Spleen (tissue), 11 donors: ENCODE data around the gene PHKG1. TPM values are rescaled to one million over a fixed set of nuclear protein-coding genes. Genes with fewer than 3 reads are reported as not detected.
A peak's percentile ranks its signal among the peaks of the same experiment; 100 is the strongest.
"Not testable (repeated sequence)": the region's sequence is repeated elsewhere in the genome, so short reads cannot be mapped to it uniquely, and the experiment has no call there.

Experiments used
- DNase-seq: peaks from one replicate; pipeline ENCODE4 v3.0.0-alpha.2; 2020
- H3K27ac ChIP-seq, 8 donors: fragments of 200-600 bp; sonication (generic) in 7 of 8; 1 replicate in 4 of 8; 2 replicates in 4 of 8; pipeline versions ENCODE4 v1.5.0 to v1.8.0; 2016 to 2021; ENCODE audit warnings: inconsistent platforms in 4 of 8, mild to moderate bottlenecking in 4 of 8, moderate library complexity in 1 of 8
- H3K27me3 ChIP-seq, 7 donors: fragments of 200-600 bp; sonication (generic) in 6 of 7; replicated peaks in 1 of 7; 1 replicate in 4 of 7; 2 replicates in 3 of 7; pipeline versions ENCODE4 v1.5.0 to v1.8.0; 2016 to 2021; ENCODE audit warnings: inconsistent platforms in 3 of 7, mild to moderate bottlenecking in 1 of 7
- H3K36me3 ChIP-seq, 6 donors: fragments of 200-600 bp; sonication (generic) in 5 of 6; 1 replicate in 4 of 6; 2 replicates in 2 of 6; pipeline versions ENCODE4 v1.5.0 to v1.8.0; 2016 to 2021; ENCODE audit warnings: inconsistent platforms in 2 of 6
- H3K4me1 ChIP-seq, 6 donors: fragments of 200-600 bp; sonication (generic) in 5 of 6; 1 replicate in 3 of 6; 2 replicates in 3 of 6; pipeline versions ENCODE4 v1.5.0 to v1.8.0; 2016 to 2021; ENCODE audit warnings: inconsistent platforms in 3 of 6
- H3K4me3 ChIP-seq, 8 donors: fragments of 200-600 bp; sonication (generic) in 7 of 8; 1 replicate in 4 of 8; 2 replicates in 4 of 8; pipeline versions ENCODE4 v1.5.0 to v1.8.0; 2016 to 2021; ENCODE audit warnings: inconsistent platforms in 4 of 8, mild to moderate bottlenecking in 4 of 8, moderate library complexity in 2 of 8
- H3K9me3 ChIP-seq, 8 donors: fragments of 200-600 bp; sonication (generic) in 7 of 8; 1 replicate in 4 of 8; 2 replicates in 4 of 8; pipeline versions ENCODE4 v1.5.0 to v1.8.0; 2016 to 2021; ENCODE audit warnings: inconsistent platforms in 4 of 8
- POLR2A ChIP-seq, 3 donors: fragments of 450-650 bp; IDR thresholded peaks; one replicate each; pipeline ENCODE4 v1.5.1; 2017; ENCODE audit warnings: antibody characterized with exemption in 3 of 3, mild to moderate bottlenecking in 1 of 3
- POLR2AphosphoS5 ChIP-seq, 3 donors: sonication (generic); formaldehyde crosslinking; IDR thresholded peaks; one replicate each; pipeline ENCODE4 v1.5.1; 2017; ENCODE audit warnings: antibody characterized with exemption in 3 of 3
- WGBS, 5 donors: extraction: QIAGEN DNeasy Blood & Tissue Kit in 3 of 5; methylation state at CpG; one replicate each; pipeline versions ENCODE4 v1.1.5 to v1.1.7; 2013 to 2018; 5-methylcytosine and 5-hydroxymethylcytosine counted together
- intact Hi-C: fragments of 100-400 bp; cut with DNase I; formaldehyde crosslinking; loops from one replicate; pipeline ENCODE4 v1.15.0; 2023; ENCODE audit warnings: low total_unique reads
- polyA plus RNA-seq, 3 donors: library from polyadenylated mRNA; stranded (reverse); fragments of 200-250 nt; gene quantifications; one replicate each; pipeline ENCODE4 v1.2.1, GENCODE V29; 2013
- total RNA-seq, 7 donors: library from RNA; depleted of rRNA in 3 of 7; stranded (reverse); fragments of >200 nt in 3 of 7; fragmentation: NEBNext Ultra II Directional in 4 of 7; extraction: Animal tissue kit (Norgen Biotek cat#: 25700) in 4 of 7; gene quantifications; one replicate each; pipeline versions ENCODE4 v1.1.0 to v1.2.1, GENCODE V29; 2016 to 2021
- TF ChIP-seq, protein P1 (sequence below), 11 experiments: fragments of 200-600 bp in 7 of 11; fragments of 450-650 bp in 4 of 11; sonication (generic) in 4 of 11; IDR thresholded peaks in 8 of 11; conservative IDR thresholded peaks in 3 of 11; 1 replicate in 7 of 11; 2 replicates in 4 of 11; pipeline versions ENCODE4 v1.4.0 to v1.8.0; 2016 to 2021; ENCODE audit warnings: antibody characterized with exemption in 11 of 11, inconsistent platforms in 4 of 11, mild to moderate bottlenecking in 1 of 11
- donor health status: healthy with polysubstance abuse.
- donor health status: DM: no; HTN: no; CAD: no; lungs with moderate emphysema.
- donor health status: DM: no; HTN: no; CAD: no.
- donor health status: Bipolar disorder and iron deficiency.
- donor health status: healthy.
- donor health status: DM: no; HTN: no; CAD: no.
- donor health status: DM: yes; HTN: yes; CAD: no.

PHKG1 gene
- total and polyA plus RNA-seq, 10 donors: 0.86 to 3.4 (median 1.2) TPM; not detected in 1

DNA sequence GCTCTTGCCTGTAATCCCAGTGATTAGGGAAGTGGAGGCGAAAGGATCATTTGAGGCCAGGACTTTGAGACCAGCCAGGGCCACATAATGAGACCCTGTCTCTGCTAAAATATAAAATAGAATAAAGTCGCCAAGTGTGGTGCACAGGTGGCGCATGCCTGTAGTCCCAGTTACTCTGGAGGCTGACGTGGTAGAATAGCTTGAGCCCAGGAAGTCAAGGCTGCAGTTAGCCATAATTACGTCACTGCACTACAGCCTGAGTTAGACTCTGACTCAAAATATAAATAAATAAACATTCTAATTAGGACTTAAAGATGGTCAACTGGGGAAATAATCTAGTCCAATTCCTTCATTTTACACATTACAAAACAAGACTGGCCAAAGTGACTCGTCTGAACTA is 12.8 kb upstream of the PHKG1 start:
- 18 to 22% (median 19%) methylated on average over 6 of the region's 6 CpGs for WGBS, 5 donors
- H3K36me3 ChIP-seq: peaks cover 0 to 45% (median 39%) of the 10 kb centered on the region in 6 donors
- H3K27ac ChIP-seq: peak overlapping the region; percentile 89 to 96 (median 94)
- TF ChIP-seq, protein P1, sequence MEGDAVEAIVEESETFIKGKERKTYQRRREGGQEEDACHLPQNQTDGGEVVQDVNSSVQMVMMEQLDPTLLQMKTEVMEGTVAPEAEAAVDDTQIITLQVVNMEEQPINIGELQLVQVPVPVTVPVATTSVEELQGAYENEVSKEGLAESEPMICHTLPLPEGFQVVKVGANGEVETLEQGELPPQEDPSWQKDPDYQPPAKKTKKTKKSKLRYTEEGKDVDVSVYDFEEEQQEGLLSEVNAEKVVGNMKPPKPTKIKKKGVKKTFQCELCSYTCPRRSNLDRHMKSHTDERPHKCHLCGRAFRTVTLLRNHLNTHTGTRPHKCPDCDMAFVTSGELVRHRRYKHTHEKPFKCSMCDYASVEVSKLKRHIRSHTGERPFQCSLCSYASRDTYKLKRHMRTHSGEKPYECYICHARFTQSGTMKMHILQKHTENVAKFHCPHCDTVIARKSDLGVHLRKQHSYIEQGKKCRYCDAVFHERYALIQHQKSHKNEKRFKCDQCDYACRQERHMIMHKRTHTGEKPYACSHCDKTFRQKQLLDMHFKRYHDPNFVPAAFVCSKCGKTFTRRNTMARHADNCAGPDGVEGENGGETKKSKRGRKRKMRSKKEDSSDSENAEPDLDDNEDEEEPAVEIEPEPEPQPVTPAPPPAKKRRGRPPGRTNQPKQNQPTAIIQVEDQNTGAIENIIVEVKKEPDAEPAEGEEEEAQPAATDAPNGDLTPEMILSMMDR (IDR thresholded peaks at IDR 0.05 in 8 of 11, conservative IDR thresholded peaks at IDR 0.05 in 3 of 11): no peak
- TF ChIP-seq POLR2AphosphoS5 (IDR thresholded peaks at IDR 0.05): no peak
- no peak for TF ChIP-seq POLR2A (IDR thresholded peaks at IDR 0.05)
- peak; percentile 51 for DNase-seq
- H3K27me3 ChIP-seq: no peaks in the 10 kb centered on the region
- intact Hi-C loops: loop anchor here (10.0 kb wide), 1 partner anchor 51 kb away; the partner anchor contains the start of genes CCT6A and PSPH
- H3K4me3 ChIP-seq: peak overlapping the region; percentile 72 to 89 (median 78)
- H3K9me3 ChIP-seq: peaks cover 0 to 5% (median 0%) of the 10 kb centered on the region in 8 donors
- peaks cover 12 to 41% (median 33%) of the 10 kb centered on the region in 6 donors for H3K4me1 ChIP-seq

DNA sequence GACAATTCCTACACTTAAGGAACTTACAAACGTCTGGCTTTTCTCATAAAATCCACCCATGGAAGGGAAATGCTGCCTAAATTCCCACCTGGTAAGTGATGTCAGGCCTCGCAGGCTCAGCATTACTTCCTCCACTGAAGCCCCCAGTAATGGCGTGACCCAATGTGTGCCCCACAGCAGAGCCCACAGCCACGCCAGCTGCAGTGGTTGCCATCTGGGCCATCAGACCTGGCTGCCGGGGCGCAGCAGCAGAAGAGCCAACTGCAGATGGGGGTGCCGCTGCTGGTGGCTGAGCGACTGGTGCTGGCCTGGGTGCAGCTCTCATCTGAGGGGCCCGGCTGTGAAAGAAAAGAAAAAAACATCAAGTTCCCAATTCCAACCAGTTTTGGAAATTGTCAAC is 11.4 kb upstream of the PHKG1 start:
- WGBS, 5 donors: 83 to 94% (median 89%) methylated on average over 8 to 9 of the region's 9 CpGs
- peak; percentile 64 for DNase-seq
- peaks cover 0 to 59% (median 53%) of the 10 kb centered on the region in 6 donors for H3K36me3 ChIP-seq
- not testable (repeated sequence) for H3K9me3 ChIP-seq, H3K27ac ChIP-seq, H3K4me3 ChIP-seq, H3K27me3 ChIP-seq
- peaks cover 12 to 41% (median 33%) of the 10 kb centered on the region in 6 donors for H3K4me1 ChIP-seq
- intact Hi-C loops: loop anchor here (10.0 kb wide), 1 partner anchor 49 kb away; the partner anchor contains the start of genes CCT6A and PSPH
- peak in 1 of 3 donors; percentile 21 for TF ChIP-seq POLR2AphosphoS5 (IDR thresholded peaks at IDR 0.05)

DNA sequence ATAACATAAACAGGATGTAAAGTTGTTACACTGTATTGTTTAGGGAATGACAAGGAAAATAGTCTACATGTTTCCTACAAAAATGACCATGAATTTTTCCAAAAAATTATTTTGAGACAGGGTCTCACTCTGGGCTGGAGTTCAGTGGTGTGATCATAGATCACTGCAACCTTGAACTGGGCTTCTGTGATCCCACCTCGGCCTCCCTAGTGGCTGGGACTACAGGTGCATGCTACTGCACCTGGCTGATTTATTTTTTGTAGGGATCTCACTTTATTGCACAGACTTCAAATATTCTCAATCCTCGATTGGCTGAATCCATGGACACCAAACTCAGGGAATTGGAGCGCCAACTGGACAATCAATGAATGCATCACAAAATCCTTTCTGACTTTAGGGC is 6.9 kb upstream of the PHKG1 start:
- H3K36me3 ChIP-seq: peaks cover 0 to 87% (median 62%) of the 10 kb centered on the region in 6 donors
- H3K4me1 ChIP-seq: peaks cover 2 to 17% (median 12%) of the 10 kb centered on the region in 6 donors
- 90 to 99% (median 96%) methylated on average over 3 of the region's 3 CpGs for WGBS, 5 donors
- H3K9me3 ChIP-seq: no peaks in the 10 kb centered on the region
- H3K27me3 ChIP-seq: no peaks in the 10 kb centered on the region
- TF ChIP-seq POLR2AphosphoS5 (IDR thresholded peaks at IDR 0.05) (no peak), POLR2A (IDR thresholded peaks at IDR 0.05) (no peak)
- TF ChIP-seq, protein P1 (IDR thresholded peaks at IDR 0.05 in 8 of 11, conservative IDR thresholded peaks at IDR 0.05 in 3 of 11): no peak
- intact Hi-C loops: loop anchor here (10.0 kb wide), 1 partner anchor 45 kb away; the partner anchor contains the start of genes CCT6A and PSPH
- H3K4me3 ChIP-seq: no peak overlapping the region
- no peak overlapping the region for H3K27ac ChIP-seq
- DNase-seq: peak; percentile 57

DNA sequence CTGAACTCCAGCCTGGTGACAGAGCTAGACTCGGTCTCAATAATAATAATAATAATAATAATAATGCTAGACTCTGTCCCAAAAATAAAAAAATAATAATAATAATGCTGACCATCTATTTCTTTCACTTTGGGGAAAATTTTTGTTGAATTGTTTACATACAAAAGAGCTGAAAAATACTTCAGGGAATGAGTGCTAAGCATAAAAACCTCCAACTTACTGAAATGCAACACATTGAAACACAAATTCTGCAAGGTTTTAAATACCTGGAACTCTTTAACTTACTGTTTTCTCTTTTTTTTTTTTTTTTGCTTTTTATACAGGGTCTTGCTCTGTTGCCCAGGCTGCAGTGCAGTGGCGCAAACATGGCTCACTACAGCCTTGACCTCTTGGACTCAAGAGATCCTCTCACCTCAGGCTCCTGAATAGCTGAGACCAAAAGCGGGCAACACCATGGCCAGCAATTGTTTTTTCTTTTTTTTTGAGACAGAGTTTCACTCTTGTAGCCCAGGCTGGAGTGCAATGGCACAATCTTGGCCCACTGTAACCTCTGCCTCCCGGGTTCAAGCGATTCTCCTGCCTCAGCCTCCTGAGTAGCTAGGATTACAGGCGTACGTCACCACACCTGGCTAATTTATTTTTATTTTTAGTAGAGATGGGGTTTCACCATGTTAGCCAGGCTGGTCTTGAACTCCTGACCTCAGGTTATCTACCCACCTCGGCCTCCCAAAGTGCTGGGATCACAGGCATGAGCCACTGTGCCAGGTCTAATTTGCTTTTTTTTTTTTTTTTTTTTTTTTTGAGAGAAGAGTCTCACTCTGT is 5.6 kb upstream of the PHKG1 start:
- H3K9me3 ChIP-seq, H3K4me3 ChIP-seq, intact Hi-C loops, H3K4me1 ChIP-seq, H3K27me3 ChIP-seq, H3K27ac ChIP-seq: not testable (repeated sequence)
- TF ChIP-seq POLR2AphosphoS5 (IDR thresholded peaks at IDR 0.05): peak in 2 of 3 donors; percentile 5 to 23
- peaks cover 0 to 75% (median 51%) of the 10 kb centered on the region in 6 donors for H3K36me3 ChIP-seq
- DNase-seq: peak; percentile 24
- 92 to 96% (median 95%) methylated on average over 8 of the region's 8 CpGs for WGBS, 5 donors

DNA sequence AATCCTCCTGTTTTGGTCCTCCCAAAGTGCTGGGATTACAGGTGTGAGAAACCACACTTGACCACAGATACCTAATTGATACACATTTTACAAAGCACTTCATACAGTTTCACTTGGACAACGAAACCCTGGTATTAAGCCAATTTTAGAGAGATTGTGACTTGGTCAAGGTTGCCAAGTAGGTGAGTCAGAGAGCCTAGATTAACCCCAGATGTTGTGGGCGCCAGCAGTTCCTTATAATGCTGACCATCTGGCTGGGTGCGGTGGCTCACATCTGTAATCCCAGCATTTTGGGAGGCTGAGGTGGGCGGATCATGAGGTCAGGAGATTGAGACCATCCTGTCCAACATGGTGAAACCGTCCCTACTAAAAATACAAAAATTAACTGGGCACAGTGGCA is 4.9 kb upstream of the PHKG1 start:
- peak; percentile 37 for DNase-seq
- Histone ChIP-seq H3K27me3 (no peaks in the 10 kb centered on the region), H3K4me3 (no peak overlapping the region), H3K36me3 (peaks cover 0 to 68% (median 44%) of the 10 kb centered on the region in 6 donors), H3K27ac (no peak overlapping the region), H3K9me3 (no peaks in the 10 kb centered on the region), H3K4me1 (peaks cover 0 to 9% (median 7%) of the 10 kb centered on the region in 6 donors)
- intact Hi-C loops: no loop called here
- WGBS, 5 donors: 72 to 83% (median 80%) methylated on average over 5 of the region's 5 CpGs
- no peak for TF ChIP-seq POLR2AphosphoS5 (IDR thresholded peaks at IDR 0.05)
- no peak for TF ChIP-seq POLR2A (IDR thresholded peaks at IDR 0.05)
- TF ChIP-seq, protein P1 (IDR thresholded peaks at IDR 0.05 in 8 of 11, conservative IDR thresholded peaks at IDR 0.05 in 3 of 11): no peak

DNA sequence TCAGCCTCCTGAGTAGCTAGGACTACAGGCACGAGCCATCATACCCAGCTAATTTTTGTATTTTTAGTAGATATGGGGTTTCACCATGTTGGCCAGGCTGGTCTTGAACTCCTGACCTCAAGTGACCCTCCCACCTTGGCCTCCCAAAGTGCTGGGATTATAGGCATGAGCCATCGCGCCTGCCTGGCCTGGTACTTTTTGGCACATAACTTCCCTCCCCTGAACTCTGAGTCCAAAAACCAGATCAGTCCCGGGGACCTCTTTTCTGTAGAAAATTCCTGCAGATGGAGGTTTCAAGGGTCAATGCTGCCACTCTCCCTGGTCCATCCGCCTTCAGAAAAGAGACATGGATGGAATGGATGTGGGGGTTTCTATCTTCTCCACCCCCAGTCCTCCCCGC is 364 bp downstream of the PHKG1 start:
- 60 to 80% (median 71%) methylated on average over 6 of the region's 6 CpGs for WGBS, 5 donors
- peaks cover 0 to 39% (median 3%) of the 10 kb centered on the region in 6 donors for H3K36me3 ChIP-seq
- H3K4me3 ChIP-seq, H3K27me3 ChIP-seq, intact Hi-C loops, DNase-seq, H3K9me3 ChIP-seq: not testable (repeated sequence)
- H3K4me1 ChIP-seq: peaks cover 3 to 18% (median 10%) of the 10 kb centered on the region in 6 donors
- H3K27ac ChIP-seq: peak overlapping the region in 5 of 8 donors; percentile 13 to 51 (median 43)
